OCI-LY7 (cell line): ENCODE results near the gene FAM81A. TPM values are rescaled to one million over a fixed set of nuclear protein-coding genes. Genes with fewer than 3 reads are reported as not detected.

Experiments
- BruUV-seq: library from RNA; stranded (reverse); fragments of 400-500 nt; replicated peaks from 2 replicates; lab custom pipeline; 2021; lab: Mats Ljungman, UMichigan
- CTCF ChIA-PET: fragments of 300-600 bp; sonication (Branson Sonifier 250); formaldehyde crosslinking; loops from one replicate; lab custom pipeline; 2022; ENCODE audit warnings: antibody characterized with exemption; ENCODE audit not compliant: unreplicated experiment; lab: Charles Lee
- POLR2A ChIA-PET: fragments of 300-600 bp; sonication (Branson Sonifier 250); formaldehyde crosslinking; loops from one replicate; lab custom pipeline; 2022; ENCODE audit warnings: antibody characterized with exemption; lab: Charles Lee
- DNase-seq: peaks from one replicate; pipeline ENCODE4 v3.0.0-alpha.2; 2015; ENCODE audit warnings: low spot score
- H2AFZ ChIP-seq: fragments of 200-600 bp; sonication (generic), shearing (Covaris generic); 2 replicates; pipeline ENCODE4 v1.6.1; 2014; ENCODE audit warnings: mild to moderate bottlenecking, antibody characterized with exemption, low read length, moderate library complexity
- H3K27ac ChIP-seq: fragments of 200-600 bp; sonication (generic); 2 replicates; pipeline ENCODE4 v1.5.1; 2014; ENCODE audit warnings: mixed run types, low read depth, mild to moderate bottlenecking, moderate library complexity, low read length, inconsistent platforms; ENCODE audit not compliant: poor library complexity, severe bottlenecking
- H3K36me3 ChIP-seq: fragments of 200-600 bp; sonication (generic); 2 replicates; pipeline ENCODE4 v1.6.1; 2014; ENCODE audit warnings: mild to moderate bottlenecking, antibody characterized with exemption, low read length, moderate library complexity, mixed read lengths; ENCODE audit not compliant: insufficient read depth
- H3K4me1 ChIP-seq: fragments of 200-600 bp; sonication (generic); 2 replicates; pipeline ENCODE4 v1.5.1; 2014; ENCODE audit warnings: mild to moderate bottlenecking, low read length; ENCODE audit not compliant: insufficient read depth, poor library complexity, severe bottlenecking
- H3K4me2 ChIP-seq: fragments of 200-600 bp; sonication (generic); 2 replicates; pipeline ENCODE4 v1.6.1; 2014; ENCODE audit warnings: mild to moderate bottlenecking, low read length
- H3K4me3 ChIP-seq: fragments of 200-600 bp; sonication (generic); 2 replicates; pipeline ENCODE4 v1.5.1; 2014; ENCODE audit warnings: mild to moderate bottlenecking, low read depth, low read length; ENCODE audit not compliant: poor library complexity, severe bottlenecking
- H3K79me2 ChIP-seq: fragments of 200-600 bp; sonication (generic); 2 replicates; pipeline ENCODE4 v1.6.1; 2016; ENCODE audit warnings: low read depth, mild to moderate bottlenecking, low read length, moderate library complexity, mixed read lengths; ENCODE audit not compliant: insufficient read depth
- H3K9me2 ChIP-seq: fragments of 200-600 bp; sonication (generic); 2 replicates; pipeline ENCODE4 v1.6.1; 2016; ENCODE audit warnings: mild to moderate bottlenecking, low read length, mixed read lengths; ENCODE audit not compliant: insufficient read depth
- H3K9me3 ChIP-seq: fragments of 200-600 bp; sonication (generic); 2 replicates; pipeline ENCODE4 v1.6.1; 2014; ENCODE audit warnings: mild to moderate bottlenecking, mixed run types, low read length, mixed read lengths
- H4K20me1 ChIP-seq: fragments of 200-600 bp; sonication (generic); 2 replicates; pipeline ENCODE4 v1.6.1; 2014; ENCODE audit warnings: mild to moderate bottlenecking, antibody characterized with exemption, low read length, moderate library complexity, mixed read lengths; ENCODE audit not compliant: insufficient read depth
- EZH2phosphoT487 ChIP-seq: fragments of 200-600 bp; sonication (generic); IDR thresholded peaks from 2 replicates; pipeline ENCODE4 v1.6.1; 2018; ENCODE audit warnings: low read depth, borderline replicate concordance, mild to moderate bottlenecking, mixed run types, antibody characterized with exemption, low read length, moderate library complexity, mixed read lengths
- intact Hi-C: fragments of 100-400 bp; cut with micrococcal nuclease; formaldehyde crosslinking; loops from one replicate; pipeline ENCODE4 v1.10.0; 2022; ENCODE audit not compliant: unreplicated experiment
- total RNA-seq, 2 experiments: library from RNA; depleted of rRNA in 1 of 2; stranded (reverse); fragments of >200 nt in 1 of 2; shearing (Covaris generic) in 1 of 2; gene quantifications; 2 replicates each; pipeline ENCODE4 v1.2.3, GENCODE V29; 2014 to 2022
- TF ChIP-seq, protein P1 (sequence below): fragments of 200-600 bp; sonication (generic); conservative IDR thresholded peaks from 2 replicates; pipeline ENCODE4 v1.5.1; 2014; ENCODE audit warnings: mild to moderate bottlenecking, antibody characterized with exemption, low read length, moderate library complexity, mixed read lengths

Gene FAM81A
- total RNA-seq, 2 experiments from 2014 or later = 11.6 to 37.4 TPM

DNA sequence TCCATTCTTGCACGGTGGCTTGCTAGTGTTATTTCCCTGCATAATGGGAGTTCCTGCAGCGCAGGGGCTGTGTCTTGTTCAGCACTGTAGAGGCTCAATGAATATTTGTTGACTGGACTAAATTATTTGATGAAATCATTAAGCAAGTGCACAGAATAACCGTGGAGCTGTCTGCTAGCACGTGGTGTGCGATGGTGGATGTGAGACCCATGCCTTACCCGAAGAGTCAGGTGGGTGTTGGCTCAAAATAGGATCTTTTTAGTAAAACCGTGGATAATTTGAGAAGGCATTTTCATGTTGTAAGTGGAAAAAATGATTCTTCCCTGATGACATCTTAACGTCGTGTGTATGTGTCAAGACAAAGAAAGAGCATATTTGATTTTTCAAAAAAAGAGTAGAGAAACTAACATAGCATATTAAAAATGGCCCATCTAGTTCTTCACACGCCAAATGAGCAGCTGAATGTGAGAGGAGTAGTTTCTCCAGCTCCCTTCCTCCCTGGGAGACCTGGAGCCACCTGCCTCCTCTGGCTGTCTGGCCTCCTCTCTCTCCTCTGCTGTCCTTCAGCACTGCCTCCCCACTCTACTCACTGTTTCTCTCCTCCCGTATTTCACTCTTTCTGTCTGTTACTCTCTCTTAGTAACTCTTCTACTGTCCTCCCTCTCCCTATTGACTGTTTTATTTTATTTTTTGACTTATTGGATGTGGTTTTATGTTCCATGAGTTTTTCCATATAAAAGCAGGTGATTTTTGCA, 6.3 kb downstream of the FAM81A start:
- no peak for DNase-seq
- POLR2A ChIA-PET = interaction anchor here (0.6 to 0.9 kb wide), 3 partner anchors 14 to 41 kb away, joined by 3 to 5 read pairs (median 5); no protein-coding TSS in a partner anchor
- Histone ChIP-seq H3K9me2 (no peaks in the 10 kb centered on the region), H3K9me3 (no peaks in the 10 kb centered on the region), H3K36me3 (peaks cover 5% of the 10 kb centered on the region), H3K4me1 (peaks cover 26% of the 10 kb centered on the region), H3K4me3 (no peak overlapping the region), H3K27ac (no peak overlapping the region), H4K20me1 (no peaks in the 10 kb centered on the region), H3K79me2 (no peaks in the 10 kb centered on the region), H3K4me2 (peak overlapping the region; percentile 14; the same call in 1 of the 2 replicates), H2AFZ (no peak overlapping the region)
- BruUV-seq = no TSS peak
- CTCF ChIA-PET = no interaction called here
- intact Hi-C loops = no loop called here
- TF ChIP-seq, protein P1, sequence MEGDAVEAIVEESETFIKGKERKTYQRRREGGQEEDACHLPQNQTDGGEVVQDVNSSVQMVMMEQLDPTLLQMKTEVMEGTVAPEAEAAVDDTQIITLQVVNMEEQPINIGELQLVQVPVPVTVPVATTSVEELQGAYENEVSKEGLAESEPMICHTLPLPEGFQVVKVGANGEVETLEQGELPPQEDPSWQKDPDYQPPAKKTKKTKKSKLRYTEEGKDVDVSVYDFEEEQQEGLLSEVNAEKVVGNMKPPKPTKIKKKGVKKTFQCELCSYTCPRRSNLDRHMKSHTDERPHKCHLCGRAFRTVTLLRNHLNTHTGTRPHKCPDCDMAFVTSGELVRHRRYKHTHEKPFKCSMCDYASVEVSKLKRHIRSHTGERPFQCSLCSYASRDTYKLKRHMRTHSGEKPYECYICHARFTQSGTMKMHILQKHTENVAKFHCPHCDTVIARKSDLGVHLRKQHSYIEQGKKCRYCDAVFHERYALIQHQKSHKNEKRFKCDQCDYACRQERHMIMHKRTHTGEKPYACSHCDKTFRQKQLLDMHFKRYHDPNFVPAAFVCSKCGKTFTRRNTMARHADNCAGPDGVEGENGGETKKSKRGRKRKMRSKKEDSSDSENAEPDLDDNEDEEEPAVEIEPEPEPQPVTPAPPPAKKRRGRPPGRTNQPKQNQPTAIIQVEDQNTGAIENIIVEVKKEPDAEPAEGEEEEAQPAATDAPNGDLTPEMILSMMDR = no peak
- TF ChIP-seq EZH2phosphoT487 = no peak

- no peaks in the 10 kb centered on the region for H3K9me3 ChIP-seq
- POLR2A ChIA-PET = interaction anchor here (0.9 to 1.0 kb wide), 2 partner anchors 13 to 14 kb away, joined by 3 to 5 read pairs; no protein-coding TSS in a partner anchor
- no peak overlapping the region for H3K4me2 ChIP-seq
- peaks cover 5% of the 10 kb centered on the region for H3K36me3 ChIP-seq
- no peaks in the 10 kb centered on the region for H3K79me2 ChIP-seq
- no peak overlapping the region for H2AFZ ChIP-seq
- no peak overlapping the region for H3K27ac ChIP-seq
- no peaks in the 10 kb centered on the region for H4K20me1 ChIP-seq
- no TSS peak for BruUV-seq
- H3K4me1 ChIP-seq = peaks cover 20% of the 10 kb centered on the region
- H3K9me2 ChIP-seq = no peaks in the 10 kb centered on the region
- CTCF ChIA-PET = no interaction called here
- no peak for DNase-seq
- intact Hi-C loops = no loop called here
- TF ChIP-seq, protein P1 = no peak
- TF ChIP-seq EZH2phosphoT487 = no peak
- no peak overlapping the region for H3K4me3 ChIP-seq
Observed at GRCh38 chr15:59444980-59445545, 7.1 kb downstream of the FAM81A start.
